DND-41 (cell line): Measurements from ENCODE around the gene STPG3.

Source experiments
- ATAC-seq: fragments of 200-7000 bp; cut with Tn5 transposase; 3 replicates; pipeline ENCODE4 v1.9.1; 2021; ENCODE audit warnings: low read depth; ENCODE audit not compliant: insufficient read depth
- DNase-seq: peaks from one replicate; pipeline ENCODE4 v3.0.0-alpha.2; 2020
- H2AFZ ChIP-seq: 2 replicates; pipeline ENCODE4 v1.6.0; 2012; ENCODE audit warnings: low read depth, low read length
- H3K27ac ChIP-seq: 2 replicates; pipeline ENCODE4 v1.5.1; 2012; ENCODE audit warnings: low read length, inconsistent platforms
- H3K27me3 ChIP-seq: fragments of 200-600 bp; sonication (generic); 2 replicates; pipeline ENCODE4 v1.6.0; 2012; ENCODE audit warnings: low read length, mild to moderate bottlenecking, inconsistent platforms; ENCODE audit not compliant: insufficient read depth, poor library complexity
- H3K36me3 ChIP-seq: 2 replicates; pipeline ENCODE4 v1.5.1; 2012; ENCODE audit warnings: low read length, inconsistent platforms; ENCODE audit not compliant: insufficient read depth
- H3K4me1 ChIP-seq: 2 replicates; pipeline ENCODE4 v1.5.1; 2012; ENCODE audit warnings: mild to moderate bottlenecking, low read length; ENCODE audit not compliant: insufficient read depth
- H3K4me2 ChIP-seq: 2 replicates; pipeline ENCODE4 v1.6.0; 2012; ENCODE audit warnings: mild to moderate bottlenecking, moderate library complexity, low read length, inconsistent platforms; ENCODE audit not compliant: insufficient read depth
- H3K4me3 ChIP-seq, 2 experiments: fragments of 200-600 bp in 1 of 2; shearing (Covaris generic) in 1 of 2; 2 replicates each; pipeline ENCODE4 v1.5.1; 2012 to 2016; ENCODE audit warnings: inconsistent platforms in 2 of 2, low read length in 2 of 2, mild to moderate bottlenecking in 2 of 2, low read depth in 1 of 2, moderate library complexity in 1 of 2
- H3K79me2 ChIP-seq: 2 replicates; pipeline ENCODE4 v1.6.0; 2012; ENCODE audit warnings: low read length, inconsistent platforms; ENCODE audit not compliant: insufficient read depth
- H3K9ac ChIP-seq: 2 replicates; pipeline ENCODE4 v1.6.0; 2012; ENCODE audit warnings: low read depth, mild to moderate bottlenecking, inconsistent platforms, low read length, moderate library complexity
- H3K9me3 ChIP-seq: 2 replicates; pipeline ENCODE4 v1.5.1; 2012; ENCODE audit warnings: low read length, moderate library complexity, mild to moderate bottlenecking, inconsistent platforms; ENCODE audit not compliant: insufficient read depth, severe bottlenecking
- H4K20me1 ChIP-seq: 2 replicates; pipeline ENCODE4 v1.6.0; 2012; ENCODE audit warnings: low read length; ENCODE audit not compliant: insufficient read depth
- CTCF ChIP-seq: IDR thresholded peaks from 2 replicates; pipeline ENCODE4 v1.5.1; 2012; ENCODE audit warnings: borderline replicate concordance, low read length, moderate library complexity, mild to moderate bottlenecking; ENCODE audit not compliant: poor library complexity, severe bottlenecking; ENCODE audit errors: extremely low read depth
- EZH2 ChIP-seq: IDR thresholded peaks from 3 replicates; pipeline ENCODE4 v1.6.1; 2012; ENCODE audit warnings: borderline replicate concordance, low read depth, mild to moderate bottlenecking, moderate library complexity, low read length, inconsistent platforms; ENCODE audit not compliant: severe bottlenecking

The STPG3 gene

GRCh38 chr9:137228506-137228967 is 22.5 kb upstream of the STPG3 start:
- no peaks in the 10 kb centered on the region for H3K36me3 ChIP-seq
- H4K20me1 ChIP-seq, result no peaks in the 10 kb centered on the region
- no peak overlapping the region for H2AFZ ChIP-seq
- H3K4me3 ChIP-seq, result no peak overlapping the region
- H3K4me1 ChIP-seq, result peaks cover 12% of the 10 kb centered on the region
- no peaks in the 10 kb centered on the region for H3K27me3 ChIP-seq
- H3K4me2 ChIP-seq, result no peak overlapping the region
- H3K9me3 ChIP-seq, result no peaks in the 10 kb centered on the region
- H3K27ac ChIP-seq, result no peak overlapping the region
- ATAC-seq (no peak), DNase-seq (no peak)
- no peaks in the 10 kb centered on the region for H3K79me2 ChIP-seq
- TF ChIP-seq EZH2, result no peak
- TF ChIP-seq CTCF, result no peak
- H3K9ac ChIP-seq, result no peak overlapping the region

DNA sequence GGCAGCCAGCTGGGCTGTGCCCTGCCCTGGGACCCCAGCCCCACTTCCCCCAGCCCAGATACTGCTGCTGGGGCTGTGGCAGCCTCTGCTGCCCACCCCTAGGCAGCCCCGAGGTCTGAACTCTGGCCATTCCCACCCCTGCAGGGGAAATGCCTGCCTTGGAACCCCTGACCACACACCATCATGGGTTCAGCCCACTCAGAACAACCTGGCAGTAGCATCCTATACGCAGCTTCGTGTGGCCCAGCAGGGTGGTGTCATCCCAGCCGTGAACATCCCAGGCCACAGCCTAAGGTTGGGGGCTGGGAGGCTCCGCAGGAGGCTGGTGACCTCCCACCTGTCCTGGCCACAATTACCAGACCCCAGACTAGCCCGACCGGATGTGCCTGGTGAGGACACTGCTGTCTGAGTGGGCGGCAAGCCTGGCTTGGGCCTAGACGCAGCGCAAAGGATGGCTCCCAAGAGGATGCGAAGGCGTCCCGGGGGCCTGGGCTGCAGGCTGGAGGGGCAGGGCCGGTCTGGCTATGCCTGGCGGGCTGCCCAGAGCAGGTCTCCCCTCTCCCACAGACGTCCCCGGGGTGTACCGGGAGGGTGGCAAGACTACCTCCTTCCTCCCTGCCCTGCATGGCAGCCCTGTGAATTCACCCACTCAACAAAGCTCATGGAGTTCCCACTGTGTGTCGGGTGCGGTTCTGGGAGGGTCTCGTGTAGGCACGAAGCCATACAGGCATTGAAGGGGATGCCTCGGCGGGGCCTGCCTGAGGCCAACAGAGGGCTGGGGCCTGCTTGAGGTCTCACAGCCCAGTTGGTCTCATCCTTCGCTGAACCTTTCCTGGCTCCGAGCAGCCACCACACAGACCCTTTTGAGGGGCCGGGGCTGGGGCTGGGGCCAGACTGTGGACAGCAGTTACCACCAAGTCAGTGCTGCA is 21.9 kb upstream of the STPG3 start:
- TF ChIP-seq CTCF (no peak), EZH2 (no peak)
- H3K79me2 ChIP-seq, result no peaks in the 10 kb centered on the region
- H3K9me3 ChIP-seq, result no peaks in the 10 kb centered on the region
- H3K27ac ChIP-seq, result no peak overlapping the region
- H3K4me3 ChIP-seq, result no peak overlapping the region
- no peak overlapping the region for H3K9ac ChIP-seq
- no peak overlapping the region for H3K4me2 ChIP-seq
- ATAC-seq (no peak), DNase-seq (no peak)
- H2AFZ ChIP-seq, result no peak overlapping the region
- H3K4me1 ChIP-seq, result peaks cover 8% of the 10 kb centered on the region
- H4K20me1 ChIP-seq, result no peaks in the 10 kb centered on the region
- H3K27me3 ChIP-seq, result no peaks in the 10 kb centered on the region
- H3K36me3 ChIP-seq, result no peaks in the 10 kb centered on the region

DNA sequence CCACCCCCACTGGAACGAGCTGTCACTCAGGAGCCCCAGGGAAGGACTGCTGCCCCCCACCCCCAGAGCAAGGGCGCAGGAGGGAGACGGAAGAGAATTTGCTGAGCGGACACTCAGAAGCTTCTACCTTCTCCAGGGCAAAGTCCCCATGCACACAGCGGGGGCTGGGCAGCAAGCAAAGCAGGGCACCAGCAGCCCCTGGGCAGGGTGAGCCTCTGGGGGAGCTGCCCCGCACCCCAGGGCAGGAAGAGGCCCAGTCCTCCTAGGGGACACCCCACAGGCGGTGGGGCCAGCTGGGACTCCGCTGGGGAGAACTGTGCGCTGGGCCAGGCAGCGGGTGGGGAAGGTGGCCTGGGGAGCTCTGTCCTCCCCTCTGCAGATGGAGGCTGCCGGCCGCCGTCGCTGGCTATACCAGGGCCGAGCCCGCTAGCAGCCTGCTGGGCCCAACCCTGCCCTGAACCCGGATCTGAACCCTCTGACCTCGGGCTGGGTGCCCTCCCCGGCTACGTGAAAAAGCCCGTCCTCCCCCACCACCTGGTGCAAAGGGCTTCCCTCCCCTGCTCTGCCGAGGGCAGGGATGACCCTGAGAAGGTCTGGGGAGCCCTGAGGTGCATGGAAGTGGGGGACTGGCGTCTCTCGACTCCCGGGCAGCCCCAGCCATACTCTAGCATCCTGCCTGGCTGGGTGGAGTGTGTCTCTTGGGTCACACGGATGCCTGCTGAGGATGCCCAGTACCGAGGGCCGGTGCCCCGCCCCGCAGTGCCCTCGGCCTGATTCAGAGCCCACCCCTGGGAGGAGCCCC is 21.0 kb upstream of the STPG3 start:
- H3K27ac ChIP-seq, result no peak overlapping the region

More for the DNA sequence above, 21.0 kb upstream of the STPG3 start:
- Histone ChIP-seq H3K27me3 (no peaks in the 10 kb centered on the region), H3K9ac (no peak overlapping the region), H3K9me3 (no peaks in the 10 kb centered on the region), H2AFZ (no peak overlapping the region), H3K4me1 (peaks cover 2% of the 10 kb centered on the region; the same call in 1 of the 2 replicates), H4K20me1 (no peaks in the 10 kb centered on the region), H3K79me2 (no peaks in the 10 kb centered on the region), H3K4me3 (no peak overlapping the region), H3K36me3 (no peaks in the 10 kb centered on the region), H3K4me2 (no peak overlapping the region)
- ATAC-seq (no peak), DNase-seq (no peak)
- no peak for TF ChIP-seq EZH2
- TF ChIP-seq CTCF, result no peak
